Endothelial cell of umbilical vein (primary cell): Measurements from ENCODE around the gene SH3RF3. TPM values are rescaled to one million over a fixed set of nuclear protein-coding genes. Genes with fewer than 3 reads are reported as not detected.

Source experiments
- BruUV-seq: library from RNA; stranded (reverse); fragments of 400-500 nt; replicated peaks from 2 replicates; lab custom pipeline; 2021; lab: Mats Ljungman, UMichigan
- CTCF ChIA-PET: fragments of 300-600, 350-600 bp; sonication (Branson Sonifier 250); formaldehyde crosslinking; loops from one replicate; lab custom pipeline; 2021; ENCODE audit warnings: antibody characterized with exemption, inconsistent platforms; lab: Charles Lee
- POLR2A ChIA-PET: fragments of 300-600, 350-600 bp; sonication (Branson Sonifier 250); formaldehyde crosslinking; loops from one replicate; lab custom pipeline; 2021; ENCODE audit warnings: antibody characterized with exemption, inconsistent platforms; lab: Charles Lee
- DNase-seq: peaks from one replicate; pipeline ENCODE4 v3.0.0-alpha.2; 2011; ENCODE audit warnings: low read depth, low spot score
- FAIRE-seq: peaks from 2 replicates; lab custom pipeline; 2011; peaks lifted over from hg19 to GRCh38; lab: Jason Lieb, UNC
- H2AFZ ChIP-seq: 2 replicates; pipeline ENCODE4 v1.6.0; 2012; ENCODE audit warnings: low read depth, low read length, control low read depth, inconsistent platforms
- H3K27ac ChIP-seq: 2 replicates; pipeline ENCODE4 v1.5.1; 2011; ENCODE audit warnings: low read depth, mild to moderate bottlenecking, control low read depth, low read length, moderate library complexity; ENCODE audit not compliant: insufficient read depth
- H3K27me3 ChIP-seq, 2 experiments: 2 replicates each; pipeline versions ENCODE4 v1.6.0 to v1.6.1; 2011; ENCODE audit warnings: low read length in 2 of 2, mixed read lengths in 1 of 2; ENCODE audit not compliant: control insufficient read depth in 2 of 2, insufficient read depth in 2 of 2
- H3K36me3 ChIP-seq, 2 experiments: 2 replicates in 1 of 2; 3 replicates in 1 of 2; pipeline ENCODE4 v1.5.1; 2011; ENCODE audit warnings: low read length in 2 of 2, mild to moderate bottlenecking in 1 of 2, moderate library complexity in 1 of 2; ENCODE audit not compliant: control insufficient read depth in 2 of 2, insufficient read depth in 2 of 2; ENCODE audit errors: extremely low read depth in 1 of 2
- H3K4me1 ChIP-seq: 3 replicates; pipeline ENCODE4 v1.5.1; 2011; ENCODE audit warnings: mild to moderate bottlenecking, low read length; ENCODE audit not compliant: control insufficient read depth, insufficient read depth; ENCODE audit errors: extremely low read depth
- H3K4me2 ChIP-seq: 2 replicates; pipeline ENCODE4 v1.6.1; 2011; ENCODE audit warnings: low read length, control low read depth, mixed read lengths; ENCODE audit not compliant: insufficient read depth
- H3K4me3 ChIP-seq, 3 experiments: fragments of 200-600 bp in 1 of 3; sonication (generic), shearing (Covaris generic) in 1 of 3; replicated peaks in 1 of 3; 2 replicates each; pipeline ENCODE4 v1.5.1; 2011 to 2016; ENCODE audit warnings: control low read depth in 3 of 3, low read length in 3 of 3, mild to moderate bottlenecking in 2 of 3, inconsistent platforms in 1 of 3, low read depth in 1 of 3, moderate library complexity in 1 of 3; ENCODE audit not compliant: insufficient read depth in 1 of 3
- H3K79me2 ChIP-seq: 2 replicates; pipeline ENCODE4 v1.6.0; 2012; ENCODE audit warnings: low read length, inconsistent platforms; ENCODE audit not compliant: control insufficient read depth, insufficient read depth
- H3K9ac ChIP-seq: replicated peaks from 2 replicates; pipeline ENCODE3; 2011; ENCODE audit warnings: low read length, control low read depth; ENCODE audit not compliant: insufficient read depth; ENCODE audit errors: extremely low read depth
- H3K9me1 ChIP-seq: replicated peaks from 3 replicates; pipeline ENCODE4 v1.6.0; 2011; ENCODE audit warnings: mild to moderate bottlenecking, low read length; ENCODE audit not compliant: control insufficient read depth, insufficient read depth; ENCODE audit errors: extremely low read depth
- H3K9me3 ChIP-seq: replicated peaks from 2 replicates; pipeline ENCODE4 v1.5.1; 2012; ENCODE audit warnings: low read length, inconsistent platforms; ENCODE audit not compliant: control insufficient read depth, insufficient read depth
- H4K20me1 ChIP-seq: replicated peaks from 2 replicates; pipeline ENCODE3; 2011; ENCODE audit warnings: mild to moderate bottlenecking, low read length; ENCODE audit not compliant: control insufficient read depth, insufficient read depth; ENCODE audit errors: extremely low read depth
- CTCF ChIP-seq, 2 donors: IDR thresholded peaks; 1 replicate in 1 of 2; 2 replicates in 1 of 2; pipeline ENCODE4 v1.5.1; 2011; ENCODE audit warnings: low read length in 2 of 2, mild to moderate bottlenecking in 2 of 2, moderate library complexity in 2 of 2, control low read depth in 1 of 2, inconsistent platforms in 1 of 2, low read depth in 1 of 2; ENCODE audit not compliant: insufficient read depth in 1 of 2; ENCODE audit errors: extremely low read depth in 1 of 2
- EZH2 ChIP-seq: IDR thresholded peaks from 2 replicates; pipeline ENCODE4 v1.6.1; 2012; ENCODE audit warnings: borderline replicate concordance, low read depth, mild to moderate bottlenecking, moderate library complexity, low read length, inconsistent platforms; ENCODE audit not compliant: severe bottlenecking
- FOS ChIP-seq: IDR thresholded peaks from 2 replicates; pipeline ENCODE4 v1.6.1; 2011; ENCODE audit warnings: mild to moderate bottlenecking, low read length, moderate library complexity, borderline replicate concordance; ENCODE audit not compliant: insufficient read depth
- GATA2 ChIP-seq: IDR thresholded peaks from 2 replicates; pipeline ENCODE4 v1.7.0; 2011; ENCODE audit warnings: low read depth, mild to moderate bottlenecking, moderate library complexity, mixed read lengths, low read length; ENCODE audit not compliant: insufficient read length, insufficient read depth
- JUN ChIP-seq: IDR thresholded peaks from 2 replicates; pipeline ENCODE4 v1.6.1; 2011; ENCODE audit warnings: borderline replicate concordance, low read depth; ENCODE audit not compliant: insufficient read length, insufficient read depth
- MYC ChIP-seq: IDR thresholded peaks from one replicate; pipeline ENCODE4 v1.6.1; 2011; ENCODE audit warnings: mild to moderate bottlenecking, low read depth, low read length
- dilution Hi-C: fragments of 300-500 bp; cut with MboI; formaldehyde crosslinking; loops from one replicate; pipeline ENCODE4 v1.15.0; 2019; ENCODE audit warnings: low sequenced_read_pairs; ENCODE audit not compliant: extremely low pct_ligation_motif_present
- intact Hi-C: fragments of 100-400 bp; cut with micrococcal nuclease; formaldehyde crosslinking; loops from one replicate; pipeline ENCODE4 v1.10.0; 2022
- polyA plus RNA-seq, 4 experiments: library from polyadenylated mRNA; depleted of rRNA in 3 of 4; stranded (reverse) in 3 of 4; unstranded in 1 of 4; fragments of >200 nt; gene quantifications; 2 replicates each; pipeline versions ENCODE4 v1.2.1 to v1.2.3, GENCODE V29; 2011 to 2012; ENCODE audit warnings: missing spikeins in 1 of 4
- total RNA-seq: library from RNA; stranded (reverse); gene quantifications from 2 replicates; pipeline ENCODE4 v1.2.3, GENCODE V29; 2021

SH3RF3 gene
- total and polyA plus RNA-seq, 2 donors (not counting 3 experiments of a cell fraction or from before 2014, with no cell fraction given): 3.8 to 14.7 TPM

GRCh38 chr2:109208951-109209335 is 79.9 kb downstream of the SH3RF3 start:
- CTCF ChIA-PET: interaction anchor here (0.7 to 2.3 kb wide), 6 partner anchors 14 to 301 kb away, joined by 3 to 7 read pairs (median 4); partner anchors contain the start of gene SH3RF3

GRCh38 chr2:109209412-109209811 is 80.4 kb downstream of the SH3RF3 start:
- no peaks in the 10 kb centered on the region for H4K20me1 ChIP-seq
- peak overlapping the region; percentile 57 for H3K4me2 ChIP-seq
- peak overlapping the region; percentile 44 for H2AFZ ChIP-seq
- peaks cover 36% of the 10 kb centered on the region for H3K4me1 ChIP-seq
- no peaks in the 10 kb centered on the region for H3K36me3 ChIP-seq
- DNase-seq: peak; percentile 73
- H3K4me3 ChIP-seq: no peak overlapping the region
- peak overlapping the region; percentile 35 for H3K9ac ChIP-seq
- dilution Hi-C loops (no loop called here), intact Hi-C loops (loop anchor here (1.0 kb wide), 1 partner anchor 36 kb away; no protein-coding TSS in a partner anchor)
- ChIA-PET CTCF (interaction anchor here (0.7 to 2.3 kb wide), 8 partner anchors 15 to 300 kb away, joined by 3 to 7 read pairs (median 4); partner anchors contain the start of gene SH3RF3), POLR2A (no interaction called here)
- BruUV-seq: no TSS peak
- peak; percentile 88 for TF ChIP-seq FOS
- no peak for TF ChIP-seq CTCF (IDR thresholded peaks at IDR 0.05; ENCODE audit: extremely low read depth in 1 of 2, insufficient read depth in 1 of 2, low read depth in 1 of 2, low read length in 2 of 2)
- no peak for TF ChIP-seq MYC
- peak; percentile 53 for TF ChIP-seq GATA2
- TF ChIP-seq JUN: peak; percentile 71
- peak overlapping the region; percentile 68 for H3K27ac ChIP-seq
- H3K9me3 ChIP-seq: no peaks in the 10 kb centered on the region
- no peaks in the 10 kb centered on the region for H3K27me3 ChIP-seq
- H3K9me1 ChIP-seq: no peaks in the 10 kb centered on the region
- peak; percentile 83 for FAIRE-seq
- peaks cover 16% of the 10 kb centered on the region for H3K79me2 ChIP-seq

More at GRCh38 chr2:109208951-109209335, 79.9 kb downstream of the SH3RF3 start:
- Histone ChIP-seq H3K4me3 (no peak overlapping the region), H3K4me2 (peak overlapping the region; percentile 57), H3K27me3 (no peaks in the 10 kb centered on the region), H3K9me1 (no peaks in the 10 kb centered on the region), H4K20me1 (no peaks in the 10 kb centered on the region), H3K27ac (peak overlapping the region; percentile 68), H3K36me3 (no peaks in the 10 kb centered on the region), H3K9me3 (no peaks in the 10 kb centered on the region), H3K79me2 (peaks cover 16% of the 10 kb centered on the region), H3K4me1 (peaks cover 36% of the 10 kb centered on the region), H3K9ac (peak overlapping the region; percentile 35), H2AFZ (no peak overlapping the region)
- TF ChIP-seq MYC (no peak), GATA2 (no peak), EZH2 (no peak)
- intact Hi-C loops (loop anchor here (1.0 kb wide), 1 partner anchor 36 kb away; no protein-coding TSS in a partner anchor), dilution Hi-C loops (no loop called here)
- no peak for FAIRE-seq
- no TSS peak for BruUV-seq
- POLR2A ChIA-PET: no interaction called here
- no peak for DNase-seq
